ENCODE data around the gene DNAAF9.

Gene DNAAF9

GRCh38 chr20:3364323-3365013 is 43.0 kb downstream of the DNAAF9 start:
- DNase-seq: no peak

- no peak for DNase-seq
Observed at GRCh38 chr20:3360752-3361151, 46.7 kb downstream of the DNAAF9 start.

GRCh38 chr20:3358676-3359340 is 48.7 kb downstream of the DNAAF9 start:
- no peak for DNase-seq

Data from activated CD4-positive, alpha-beta T cell treated with anti-CD3 and anti-CD28 coated beads, Interleukin-2, amount 50 U/mL, for 16 hours (primary cell).